Effector memory CD8-positive, alpha-beta T cell (primary cell): ENCODE data around the gene TK1.
A peak's percentile ranks its signal among the peaks of the same experiment; 100 is the strongest.
"Not testable (repeated sequence)": the region's sequence is repeated elsewhere in the genome, so short reads cannot be mapped to it uniquely, and the experiment has no call there.

Experiments
- ATAC-seq: fragments of 150-1000 bp; cut with Tn5 transposase; replicated peaks from 2 replicates; pipeline ENCODE4 v1.10.0; 2021; ENCODE audit warnings: mild to moderate bottlenecking, moderate library complexity
- DNase-seq, 3 experiments: peaks; one replicate each; pipeline ENCODE4 v3.0.0; 2021
- H3K27ac Mint-ChIP-seq, 2 donors: one replicate each; pipeline ENCODE4 v1.8.0; 2022; ENCODE audit warnings: mild to moderate bottlenecking in 2 of 2, mixed read lengths in 2 of 2, moderate library complexity in 2 of 2
- H3K27me3 Mint-ChIP-seq, 2 donors: one replicate each; pipeline ENCODE4 v1.8.0; 2022; ENCODE audit warnings: mixed read lengths in 2 of 2
- H3K36me3 Mint-ChIP-seq: one replicate; pipeline ENCODE4 v1.8.0; 2022; ENCODE audit warnings: mild to moderate bottlenecking, moderate library complexity, mixed read lengths; ENCODE audit not compliant: insufficient read depth
- H3K4me1 Mint-ChIP-seq, 2 donors: one replicate each; pipeline ENCODE4 v1.8.0; 2022; ENCODE audit warnings: low read depth in 2 of 2, mixed read lengths in 2 of 2
- H3K4me3 Mint-ChIP-seq, 2 donors: one replicate each; pipeline ENCODE4 v1.8.0; 2022; ENCODE audit warnings: mild to moderate bottlenecking in 2 of 2, mixed read lengths in 2 of 2, moderate library complexity in 2 of 2
- H3K9me3 Mint-ChIP-seq, 2 donors: one replicate each; pipeline ENCODE4 v1.8.0; 2022; ENCODE audit warnings: mixed read lengths in 2 of 2

The TK1 gene

DNA sequence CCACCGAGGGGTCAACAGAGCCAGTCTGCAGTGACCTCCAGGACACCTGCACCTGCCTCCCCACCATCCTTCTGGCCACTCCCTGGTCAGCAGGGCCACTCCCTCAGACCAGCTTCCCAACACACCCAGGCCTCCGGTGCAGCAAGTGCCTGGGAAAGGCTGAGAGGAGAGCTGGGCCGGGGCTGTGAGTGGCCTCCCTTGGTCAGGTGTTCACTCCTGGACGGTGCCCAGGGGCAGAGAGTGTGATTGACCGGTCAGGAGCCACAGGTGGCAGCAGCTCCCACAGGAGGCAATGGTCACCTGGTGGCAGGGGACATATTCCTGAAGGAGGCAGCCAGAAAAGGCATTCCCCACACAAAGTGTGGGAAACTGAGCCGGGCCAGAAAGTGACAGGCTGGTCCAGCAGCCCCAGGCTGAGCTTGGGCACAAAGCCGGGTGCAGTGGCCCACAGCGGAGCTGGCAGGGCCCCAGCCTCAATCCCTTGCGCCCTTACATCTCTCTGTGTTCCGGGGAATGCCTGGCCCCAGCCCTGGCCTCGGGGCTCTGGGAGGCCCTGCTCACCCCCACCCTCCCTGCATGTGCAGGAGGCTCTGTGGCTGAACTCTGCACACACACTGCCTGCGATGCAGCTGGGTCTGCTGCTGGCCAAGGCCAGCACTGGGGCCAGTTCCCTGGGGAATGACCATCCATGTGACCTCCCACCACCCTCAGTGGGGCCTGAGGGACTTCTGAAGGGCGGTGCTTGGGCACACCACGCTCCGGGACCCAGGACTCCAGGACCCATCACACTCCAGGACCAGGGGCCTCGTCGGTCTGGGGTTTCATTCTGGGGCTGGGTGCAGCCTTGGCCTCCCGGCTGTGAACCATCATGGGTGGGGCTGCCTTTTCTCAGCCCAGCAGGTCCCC, 41.9 kb downstream of the TK1 start:
- peaks cover 21 to 24% of the 10 kb centered on the region in 2 donors for H3K4me1 Mint-ChIP-seq
- no peak for ATAC-seq
- H3K9me3 Mint-ChIP-seq, result no peaks in the 10 kb centered on the region
- H3K27ac Mint-ChIP-seq, result peak overlapping the region in 1 of 2 donors; percentile 41
- DNase-seq, result no peak
- no peak overlapping the region for H3K4me3 Mint-ChIP-seq
- H3K36me3 Mint-ChIP-seq, result peaks cover 16% of the 10 kb centered on the region
- H3K27me3 Mint-ChIP-seq, result no peaks in the 10 kb centered on the region

DNA sequence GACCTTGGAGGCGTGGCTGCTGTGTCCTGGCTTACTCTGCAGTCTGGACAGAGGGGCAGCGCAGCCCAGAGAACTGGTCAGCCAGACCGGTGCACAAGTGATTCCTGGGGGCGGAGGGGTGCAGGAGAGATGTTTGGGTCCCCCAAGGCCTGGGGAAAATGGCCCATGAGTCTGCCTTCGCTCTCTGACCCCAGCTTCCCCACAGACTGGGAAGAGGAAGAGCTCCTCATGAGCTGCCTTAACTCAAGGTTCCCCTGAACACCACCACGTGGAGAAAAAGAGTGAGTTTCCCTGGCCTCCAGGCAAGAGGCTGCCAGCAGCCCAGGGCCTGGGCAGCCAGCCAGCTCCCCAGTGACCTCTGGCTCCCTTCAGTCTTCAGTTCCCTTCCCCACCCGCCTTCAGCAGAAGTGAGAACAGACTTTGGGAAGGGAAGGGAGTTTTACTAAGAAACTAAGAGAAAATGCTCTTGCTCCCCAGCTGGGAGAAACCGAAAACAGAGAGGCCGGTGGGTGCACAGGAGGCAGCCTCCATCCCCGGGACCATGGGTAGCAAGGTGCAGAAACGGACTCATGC, 42.6 kb downstream of the TK1 start:
- H3K4me3 Mint-ChIP-seq, result no peak overlapping the region

DNA sequence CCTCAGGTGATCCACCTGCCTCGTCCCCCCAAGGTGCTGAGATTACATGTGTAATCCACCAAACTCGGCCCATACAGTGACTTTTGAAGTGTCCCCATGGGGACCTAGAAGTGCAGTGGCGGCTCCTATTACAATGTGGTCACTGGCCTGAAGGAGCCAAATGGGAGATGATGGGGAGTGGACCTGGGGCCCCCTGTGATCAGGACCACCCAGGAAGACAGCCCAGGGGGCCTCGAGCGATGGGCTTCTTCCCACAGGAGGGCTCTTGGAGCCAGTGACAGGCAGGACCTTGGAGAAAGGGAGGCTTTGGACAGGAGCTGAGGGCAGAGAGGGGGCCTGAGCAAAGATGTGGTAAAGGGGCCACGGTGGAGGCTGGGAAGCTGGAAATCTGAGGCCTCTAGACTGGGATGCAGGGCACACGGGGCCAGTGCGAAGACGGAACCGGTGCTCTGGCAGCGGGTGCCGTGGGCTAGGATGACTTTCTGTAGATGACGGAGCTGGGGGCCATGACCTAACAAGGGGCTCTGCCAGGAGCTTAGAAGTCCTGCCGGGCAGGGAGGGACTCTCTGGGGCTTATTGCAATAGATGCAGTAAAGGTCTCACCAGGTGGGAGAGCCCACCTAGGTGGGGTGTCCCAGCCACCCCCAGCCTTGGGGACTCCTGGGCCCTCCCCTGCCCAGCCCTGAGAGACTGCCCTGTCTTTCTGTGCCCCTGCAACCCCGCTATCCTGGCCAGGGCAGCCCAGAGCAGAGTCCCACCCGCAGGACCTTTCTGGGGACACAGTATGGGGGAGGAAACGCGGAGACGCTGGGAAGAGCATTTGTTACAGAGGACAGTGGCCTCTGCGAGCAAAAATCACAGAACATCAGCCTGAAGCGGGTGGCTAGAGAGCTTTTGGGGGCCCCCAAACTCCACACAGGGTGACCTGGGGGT, 43.4 kb downstream of the TK1 start:
- H3K36me3 Mint-ChIP-seq, result peaks cover 22% of the 10 kb centered on the region
- DNase-seq (no peak), ATAC-seq (no peak)
- H3K27me3 Mint-ChIP-seq, result no peaks in the 10 kb centered on the region
- H3K27ac Mint-ChIP-seq, result peak overlapping the region in 1 of 2 donors; percentile 41
- peak overlapping the region in 1 of 2 donors; percentile 52 for H3K4me3 Mint-ChIP-seq
- no peaks in the 10 kb centered on the region for H3K9me3 Mint-ChIP-seq
- peaks cover 30 to 32% of the 10 kb centered on the region in 2 donors for H3K4me1 Mint-ChIP-seq

More for the DNA sequence above, 42.6 kb downstream of the TK1 start:
- H3K9me3 Mint-ChIP-seq, result no peaks in the 10 kb centered on the region
- no peak for DNase-seq
- peaks cover 19% of the 10 kb centered on the region for H3K36me3 Mint-ChIP-seq
- no peak for ATAC-seq
- peak overlapping the region in 1 of 2 donors; percentile 41 for H3K27ac Mint-ChIP-seq
- H3K27me3 Mint-ChIP-seq, result no peaks in the 10 kb centered on the region
- peaks cover 25 to 28% of the 10 kb centered on the region in 2 donors for H3K4me1 Mint-ChIP-seq

DNA sequence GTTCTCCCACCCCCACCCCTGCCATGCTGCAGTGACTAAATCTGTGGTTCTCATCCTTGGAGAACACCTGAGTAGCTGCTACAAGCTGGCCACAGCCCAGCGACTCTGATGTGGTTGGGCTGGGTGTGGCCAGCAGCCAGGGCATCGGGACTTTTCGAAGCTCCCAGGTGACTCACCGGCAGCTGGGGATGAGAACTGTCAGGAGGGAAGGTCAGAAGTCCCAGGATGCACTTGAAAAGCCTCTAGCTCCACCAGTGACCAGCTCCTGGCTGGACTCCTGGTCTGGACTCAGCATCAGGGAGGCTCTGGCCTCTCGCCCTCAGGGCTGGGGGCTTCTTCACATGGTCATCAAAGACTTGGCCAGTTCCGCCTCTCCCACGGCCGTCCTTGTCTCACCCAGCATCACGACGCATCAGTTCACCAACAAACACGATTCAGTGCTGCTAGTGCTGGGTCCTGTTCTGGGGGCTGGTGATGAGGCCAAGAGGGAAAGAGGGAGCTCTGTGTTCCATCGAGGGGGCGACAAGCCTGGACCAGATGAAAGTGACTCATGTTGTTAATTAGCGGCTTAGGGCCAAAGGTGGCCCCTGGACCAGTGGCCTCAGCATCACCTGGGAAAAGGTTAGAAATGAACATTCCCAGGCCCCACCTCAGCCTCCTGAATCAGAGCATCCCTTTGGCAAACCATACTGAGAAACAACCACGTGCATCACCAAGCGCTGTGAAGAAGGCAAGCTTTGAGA, 44.6 kb downstream of the TK1 start:
- peaks cover 40 to 42% of the 10 kb centered on the region in 2 donors for H3K4me1 Mint-ChIP-seq
- DNase-seq, result no peak
- no peaks in the 10 kb centered on the region for H3K9me3 Mint-ChIP-seq
- H3K27me3 Mint-ChIP-seq, result no peaks in the 10 kb centered on the region
- no peak overlapping the region for H3K4me3 Mint-ChIP-seq
- no peak for ATAC-seq
- H3K36me3 Mint-ChIP-seq, result peaks cover 31% of the 10 kb centered on the region
- H3K27ac Mint-ChIP-seq, result no peak overlapping the region

DNA sequence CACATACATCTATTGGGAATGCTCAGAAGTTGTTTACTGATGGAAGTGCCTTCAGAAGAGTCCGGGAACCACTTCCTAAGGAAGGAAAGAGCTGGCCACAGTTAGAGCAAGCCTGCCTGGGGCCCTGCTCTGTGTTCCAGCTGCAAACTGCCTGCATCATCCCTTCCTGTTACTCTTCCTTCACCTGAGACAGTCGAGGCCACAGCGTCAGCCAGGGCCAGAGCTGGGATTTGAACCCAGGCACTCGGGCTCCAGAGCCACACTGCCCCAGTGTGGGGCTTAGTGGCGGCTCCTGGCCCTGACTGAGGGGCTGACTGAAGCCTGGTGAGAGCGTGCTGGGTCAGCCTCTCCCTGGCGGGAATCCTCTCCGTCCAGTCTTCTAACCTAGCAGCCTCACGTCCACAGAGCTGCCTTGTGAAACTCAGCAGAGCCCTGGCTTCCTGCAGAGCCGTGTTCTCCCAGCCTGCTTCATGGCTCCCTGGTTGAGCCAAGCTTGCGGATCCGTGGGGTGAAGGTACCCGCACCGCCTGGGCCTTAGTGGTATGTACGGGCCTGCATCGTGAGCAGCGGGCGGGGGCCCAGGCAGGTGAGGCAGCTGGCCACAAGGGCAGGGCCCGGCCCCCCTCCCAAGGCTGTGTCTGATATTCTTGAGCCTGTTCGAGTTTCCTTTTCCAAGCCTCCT, 45.3 kb downstream of the TK1 start:
- H3K4me3 Mint-ChIP-seq, result peak overlapping the region in 1 of 2 donors; percentile 33
- peaks cover 43 to 46% of the 10 kb centered on the region in 2 donors for H3K4me1 Mint-ChIP-seq
- DNase-seq, result no peak
- no peak for ATAC-seq
- peaks cover 38% of the 10 kb centered on the region for H3K36me3 Mint-ChIP-seq
- H3K27me3 Mint-ChIP-seq, result no peaks in the 10 kb centered on the region
- H3K9me3 Mint-ChIP-seq, result no peaks in the 10 kb centered on the region
- H3K27ac Mint-ChIP-seq, result peak overlapping the region in 1 of 2 donors; percentile 93

DNA sequence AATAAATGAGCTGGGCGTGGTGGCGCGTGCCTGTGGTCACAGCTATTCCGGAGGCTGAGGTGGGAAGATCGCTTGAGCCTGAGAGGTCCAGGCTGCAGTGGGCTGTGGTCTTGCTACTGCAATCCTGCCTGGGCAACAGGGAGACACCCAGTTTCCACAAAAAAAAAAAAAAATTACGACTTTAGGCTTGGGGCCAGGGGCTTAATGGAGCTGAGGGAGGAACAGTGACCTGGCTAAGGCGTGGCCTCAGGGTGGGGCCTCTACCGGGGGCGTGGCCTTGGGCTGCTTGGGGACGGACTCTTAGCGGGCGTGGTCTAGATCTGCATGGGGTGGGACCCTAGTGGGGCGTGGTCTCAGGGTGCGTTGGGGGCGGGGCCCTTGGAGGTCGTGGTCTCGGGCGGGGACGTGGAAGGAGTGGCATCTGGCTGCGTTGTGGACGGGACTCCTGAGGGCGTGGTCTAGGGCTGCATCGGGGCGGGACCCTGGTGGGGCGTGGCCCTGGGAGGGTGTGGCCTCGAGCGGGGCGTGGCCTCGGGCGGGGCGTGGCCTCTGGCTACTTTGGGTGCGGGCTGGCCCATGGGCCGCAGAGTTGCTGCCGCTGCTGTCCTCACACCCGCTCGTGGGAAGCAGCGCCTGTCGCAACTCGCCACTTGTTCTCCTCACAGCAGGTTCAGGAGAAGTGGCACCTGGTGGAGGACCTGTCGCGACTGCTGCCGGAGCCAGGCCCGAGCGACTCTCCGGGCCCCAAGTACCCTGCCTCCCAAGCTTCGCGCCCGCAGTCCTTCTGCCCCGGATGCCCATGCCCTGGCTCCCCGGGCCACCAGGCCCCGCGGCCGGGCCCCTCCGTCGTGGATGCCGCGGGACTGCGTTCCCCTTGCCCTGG, 46.4 kb downstream of the TK1 start:
- Mint-ChIP-seq H3K4me1 (peaks cover 51 to 53% of the 10 kb centered on the region in 2 donors), H3K4me3 (peak overlapping the region; percentile 65), H3K27me3 (no peaks in the 10 kb centered on the region), H3K9me3 (no peaks in the 10 kb centered on the region), H3K36me3 (peaks cover 50% of the 10 kb centered on the region), H3K27ac (peak overlapping the region; percentile 54 to 93)
- peak; percentile 94 to 96 (median 95) for DNase-seq
- ATAC-seq, result peak; percentile 84

DNA sequence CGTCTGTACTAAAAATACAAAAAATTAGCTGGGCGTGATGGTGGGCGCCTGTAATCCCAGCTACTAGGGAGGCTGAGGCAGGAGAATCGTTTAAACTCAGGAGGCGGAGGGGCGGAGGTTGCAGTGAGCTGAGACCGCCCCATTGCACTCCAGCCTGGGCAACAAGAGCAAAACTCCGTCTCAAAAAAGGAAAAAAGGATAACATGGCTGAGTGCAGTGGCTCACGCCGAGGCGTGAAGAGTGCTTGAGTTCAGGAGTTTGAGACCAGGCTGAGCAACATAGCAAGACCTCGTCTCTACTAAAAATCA, 47.0 kb downstream of the TK1 start:
- peaks cover 51 to 54% of the 10 kb centered on the region in 2 donors for H3K4me1 Mint-ChIP-seq
- H3K27ac Mint-ChIP-seq, result peak overlapping the region; percentile 54 to 93
- not testable (repeated sequence) for ATAC-seq, H3K9me3 Mint-ChIP-seq, DNase-seq, H3K27me3 Mint-ChIP-seq
- peak overlapping the region; percentile 65 for H3K4me3 Mint-ChIP-seq
- H3K36me3 Mint-ChIP-seq, result peaks cover 56% of the 10 kb centered on the region

DNA sequence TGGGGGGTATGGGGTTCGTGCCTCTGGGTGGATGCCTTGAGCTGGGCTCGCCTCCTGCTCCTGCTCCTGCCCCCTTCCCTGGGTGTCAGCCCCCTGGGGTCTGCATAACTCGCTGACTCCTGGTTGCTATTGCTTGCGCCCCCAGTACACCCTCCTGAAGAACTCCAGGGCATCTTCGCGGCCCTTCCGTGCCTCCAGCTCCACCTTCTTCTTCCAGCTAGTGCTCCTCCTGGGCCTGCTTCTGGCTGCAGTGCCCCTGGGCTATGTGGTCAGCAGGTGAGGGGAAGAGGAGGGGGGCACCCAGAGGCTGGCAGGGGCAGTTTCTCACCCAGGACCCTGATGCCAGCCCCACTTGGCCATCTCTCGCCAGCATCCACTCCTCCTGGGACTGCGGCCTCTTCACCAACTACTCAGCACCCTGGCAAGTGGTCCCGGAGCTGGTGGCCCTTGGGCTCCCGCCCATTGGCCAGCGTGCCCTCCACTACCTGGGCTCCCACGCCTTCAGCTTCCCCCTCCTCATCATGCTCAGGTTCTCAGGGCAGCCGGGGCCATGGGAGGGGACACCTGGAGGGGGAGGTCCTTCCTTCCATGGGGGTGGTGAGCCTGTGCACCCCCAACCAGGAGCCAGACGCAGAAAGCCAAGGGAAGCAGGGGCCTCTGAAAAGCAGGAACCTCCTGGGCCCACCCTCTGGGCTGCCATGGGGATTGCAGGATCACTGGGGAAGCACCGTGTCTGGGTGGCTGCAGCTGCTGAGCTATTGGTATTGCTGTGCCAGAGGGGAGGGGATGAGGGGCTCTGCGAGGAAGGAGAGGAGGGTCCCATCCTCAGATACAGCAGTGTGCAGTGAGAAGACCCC, 48.4 kb downstream of the TK1 start:
- peak overlapping the region; percentile 29 to 75 for H3K4me3 Mint-ChIP-seq
- DNase-seq, result no peak
- no peak for ATAC-seq
- peaks cover 58% of the 10 kb centered on the region in 2 donors for H3K4me1 Mint-ChIP-seq
- H3K9me3 Mint-ChIP-seq, result no peaks in the 10 kb centered on the region
- H3K27ac Mint-ChIP-seq, result peak overlapping the region in 1 of 2 donors; percentile 93
- H3K36me3 Mint-ChIP-seq, result peaks cover 70% of the 10 kb centered on the region
- H3K27me3 Mint-ChIP-seq, result no peaks in the 10 kb centered on the region

DNA sequence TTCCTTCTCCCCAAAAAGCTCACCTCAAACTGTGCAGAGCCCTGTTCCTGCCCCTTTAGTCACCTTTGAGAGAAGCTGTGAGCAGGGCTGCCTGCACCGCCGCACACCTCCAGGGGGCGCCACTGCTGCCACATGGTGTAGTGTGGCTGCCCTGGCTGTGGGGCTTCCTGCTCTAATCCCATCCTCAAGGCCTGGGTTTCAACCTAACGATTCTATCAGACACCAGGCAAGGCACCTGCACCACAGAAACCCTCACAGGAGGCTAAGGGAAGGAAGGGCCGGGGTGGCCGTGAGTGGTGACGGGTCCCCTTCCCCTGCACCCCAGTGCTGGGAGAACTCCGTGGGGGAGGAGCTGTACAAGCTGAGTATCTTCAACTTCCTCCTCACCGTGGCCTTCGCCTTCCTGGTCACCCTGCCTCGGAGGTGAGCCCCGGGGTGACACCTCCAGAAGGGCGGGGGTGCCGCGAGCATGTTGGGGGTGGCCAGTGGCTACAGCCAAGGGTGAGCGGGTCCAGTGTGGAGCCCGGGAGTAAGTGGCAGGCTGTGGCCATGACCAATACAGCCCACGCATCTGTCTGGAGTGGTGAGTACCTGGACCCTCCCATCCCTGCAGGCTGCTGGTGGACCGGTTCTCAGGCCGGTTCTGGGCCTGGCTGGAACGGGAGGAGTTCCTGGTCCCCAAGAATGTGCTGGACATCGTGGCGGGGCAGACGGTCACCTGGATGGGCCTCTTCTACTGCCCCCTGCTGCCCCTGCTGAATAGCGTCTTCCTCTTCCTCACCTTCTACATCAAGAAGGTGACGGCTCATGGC, 49.3 kb downstream of the TK1 start:
- DNase-seq (peak in 1 of 3 experiments; percentile 56), ATAC-seq (peak; percentile 38)
- no peaks in the 10 kb centered on the region for H3K9me3 Mint-ChIP-seq
- no peaks in the 10 kb centered on the region for H3K27me3 Mint-ChIP-seq
- peak overlapping the region; percentile 45 to 75 for H3K4me3 Mint-ChIP-seq
- peak overlapping the region in 1 of 2 donors; percentile 93 for H3K27ac Mint-ChIP-seq
- peaks cover 77% of the 10 kb centered on the region for H3K36me3 Mint-ChIP-seq
- peaks cover 63 to 64% of the 10 kb centered on the region in 2 donors for H3K4me1 Mint-ChIP-seq

DNA sequence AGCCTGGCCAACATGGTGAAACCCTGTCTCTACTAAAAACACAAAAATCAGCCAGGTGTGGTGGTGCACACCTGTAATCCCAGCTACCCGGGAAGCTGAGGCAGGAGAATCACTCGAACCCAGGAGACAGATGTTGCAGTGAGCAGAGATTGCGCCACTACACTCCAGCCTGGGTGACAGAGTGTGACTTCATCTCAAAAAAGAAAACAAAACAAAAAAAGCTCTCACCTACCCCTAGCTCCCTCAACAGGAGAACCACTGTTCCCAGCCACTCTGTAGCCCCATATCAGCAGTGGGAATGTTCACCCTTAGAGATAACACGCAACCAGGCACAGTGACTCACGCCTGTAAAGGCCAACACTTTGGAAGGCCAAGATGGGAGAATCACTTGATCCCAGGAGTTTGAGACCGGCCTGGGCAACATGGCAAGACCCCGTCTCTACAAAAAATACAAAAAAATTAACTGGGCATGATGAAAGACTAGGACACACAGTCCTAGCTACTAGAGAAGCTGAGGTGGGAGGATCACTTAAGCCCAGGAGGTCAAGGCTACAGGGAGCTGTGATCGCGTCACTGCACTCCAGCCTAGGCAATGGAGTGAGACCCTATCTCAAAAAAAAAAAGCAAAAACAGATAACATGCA, 50.9 kb downstream of the TK1 start:
- no peaks in the 10 kb centered on the region for H3K9me3 Mint-ChIP-seq
- ATAC-seq (no peak), DNase-seq (no peak)
- H3K4me3 Mint-ChIP-seq, result peak overlapping the region; percentile 19 to 33
- peaks cover 59 to 65% of the 10 kb centered on the region in 2 donors for H3K4me1 Mint-ChIP-seq
- peaks cover 83% of the 10 kb centered on the region for H3K36me3 Mint-ChIP-seq
- no peak overlapping the region for H3K27ac Mint-ChIP-seq
- no peaks in the 10 kb centered on the region for H3K27me3 Mint-ChIP-seq
